Activated CD4-positive, alpha-beta T cell treated with anti-CD3 and anti-CD28 coated beads, Interleukin-2, amount 10 ng/mL, durations not matched to agents 24 days and 14 days (primary cell): ENCODE measurements around the gene RANGRF. TPM values are rescaled to one million over a fixed set of nuclear protein-coding genes. Genes with fewer than 3 reads are reported as not detected.

ENCODE experiments used
- DNase-seq: peaks from one replicate; pipeline ENCODE4 v3.0.0; 2022
- H3K27ac Mint-ChIP-seq: one replicate; pipeline ENCODE4 v1.8.0; 2022; ENCODE audit warnings: mild to moderate bottlenecking, mixed read lengths
- H3K27me3 Mint-ChIP-seq: one replicate; pipeline ENCODE4 v1.8.0; 2022; ENCODE audit warnings: mixed read lengths
- H3K36me3 Mint-ChIP-seq: one replicate; pipeline ENCODE4 v1.8.0; 2022; ENCODE audit warnings: low read depth, mild to moderate bottlenecking, mixed read lengths
- H3K4me1 Mint-ChIP-seq: one replicate; pipeline ENCODE4 v1.8.0; 2021; ENCODE audit warnings: mixed read lengths
- H3K4me3 Mint-ChIP-seq: one replicate; pipeline ENCODE4 v1.8.0; 2022; ENCODE audit warnings: mild to moderate bottlenecking, moderate library complexity, mixed read lengths
- H3K9me3 Mint-ChIP-seq: one replicate; pipeline ENCODE4 v1.8.0; 2021; ENCODE audit warnings: mixed read lengths
- intact Hi-C: fragments of 100-400 bp; cut with micrococcal nuclease; formaldehyde crosslinking; loops from one replicate; pipeline ENCODE4 v1.15.1; 2023
- total RNA-seq: library from RNA; stranded (reverse); gene quantifications from 2 replicates; pipeline ENCODE4 v1.2.3, GENCODE V29; 2022

RANGRF gene
- total RNA-seq, 1 donor from 2014 or later, result 66.3 TPM

- intact Hi-C loops, result no loop called here
- no peak overlapping the region for H3K27ac Mint-ChIP-seq
- no peaks in the 10 kb centered on the region for H3K27me3 Mint-ChIP-seq
- H3K9me3 Mint-ChIP-seq, result no peaks in the 10 kb centered on the region
- no peak overlapping the region for H3K4me3 Mint-ChIP-seq
- H3K4me1 Mint-ChIP-seq, result no peaks in the 10 kb centered on the region
- peaks cover 54% of the 10 kb centered on the region for H3K36me3 Mint-ChIP-seq
- no peak for DNase-seq
Measured at GRCh38 chr17:8264836-8265542, 23.5 kb upstream of the RANGRF start.

GRCh38 chr17:8266648-8267479 lies 21.6 kb upstream of the RANGRF start:
- Mint-ChIP-seq H3K4me1 (no peaks in the 10 kb centered on the region), H3K27me3 (no peaks in the 10 kb centered on the region), H3K4me3 (no peak overlapping the region), H3K9me3 (no peaks in the 10 kb centered on the region), H3K27ac (no peak overlapping the region), H3K36me3 (peaks cover 57% of the 10 kb centered on the region)
- intact Hi-C loops, result no loop called here
- no peak for DNase-seq

- Mint-ChIP-seq H3K4me1 (no peaks in the 10 kb centered on the region), H3K27ac (no peak overlapping the region), H3K36me3 (peaks cover 53% of the 10 kb centered on the region), H3K9me3 (no peaks in the 10 kb centered on the region), H3K27me3 (no peaks in the 10 kb centered on the region), H3K4me3 (no peak overlapping the region)
- intact Hi-C loops, result no loop called here
- DNase-seq, result no peak
Measured at GRCh38 chr17:8267480-8268147, 20.9 kb upstream of the RANGRF start.

- Mint-ChIP-seq H3K9me3 (no peaks in the 10 kb centered on the region), H3K27ac (no peak overlapping the region), H3K27me3 (no peaks in the 10 kb centered on the region), H3K4me1 (no peaks in the 10 kb centered on the region), H3K4me3 (no peak overlapping the region), H3K36me3 (peaks cover 46% of the 10 kb centered on the region)
- DNase-seq, result no peak
- intact Hi-C loops, result no loop called here
Measured at GRCh38 chr17:8268550-8269298, 19.7 kb upstream of the RANGRF start.

- DNase-seq, result no peak
- Mint-ChIP-seq H3K4me1 (no peaks in the 10 kb centered on the region), H3K9me3 (no peaks in the 10 kb centered on the region), H3K27ac (no peak overlapping the region), H3K36me3 (peaks cover 23% of the 10 kb centered on the region), H3K4me3 (no peak overlapping the region), H3K27me3 (no peaks in the 10 kb centered on the region)
- intact Hi-C loops, result no loop called here
Measured at GRCh38 chr17:8272421-8272820, 16.0 kb upstream of the RANGRF start.

GRCh38 chr17:8273884-8274444 lies 14.5 kb upstream of the RANGRF start:
- intact Hi-C loops, result no loop called here
- Mint-ChIP-seq H3K27ac (no peak overlapping the region), H3K36me3 (peaks cover 21% of the 10 kb centered on the region), H3K27me3 (no peaks in the 10 kb centered on the region), H3K4me3 (no peak overlapping the region), H3K4me1 (no peaks in the 10 kb centered on the region), H3K9me3 (no peaks in the 10 kb centered on the region)
- DNase-seq, result no peak

DNA sequence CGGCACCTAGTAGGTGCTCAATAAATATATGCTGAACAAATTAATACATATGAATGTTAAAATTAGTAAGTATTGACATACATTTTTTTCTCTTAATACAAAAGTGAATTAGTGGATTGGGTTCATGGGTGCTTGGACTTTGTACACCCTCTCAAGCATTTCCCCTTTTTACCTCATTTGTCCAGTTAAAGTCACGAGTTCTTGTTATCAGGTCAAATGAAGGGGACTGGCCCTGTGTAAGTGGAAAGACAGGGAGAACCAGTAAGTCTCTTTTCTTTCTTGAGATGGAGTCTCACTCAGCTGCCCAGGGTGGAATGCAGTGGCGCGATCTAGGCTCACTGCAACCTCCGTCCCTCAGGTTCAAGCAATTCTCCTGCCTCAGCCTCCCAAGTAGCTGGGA lies 13.7 kb upstream of the RANGRF start:
- Mint-ChIP-seq H3K27ac (no peak overlapping the region), H3K36me3 (peaks cover 17% of the 10 kb centered on the region), H3K9me3 (no peaks in the 10 kb centered on the region), H3K4me1 (peaks cover 2% of the 10 kb centered on the region), H3K27me3 (no peaks in the 10 kb centered on the region), H3K4me3 (no peak overlapping the region)
- intact Hi-C loops, result no loop called here
- no peak for DNase-seq

DNA sequence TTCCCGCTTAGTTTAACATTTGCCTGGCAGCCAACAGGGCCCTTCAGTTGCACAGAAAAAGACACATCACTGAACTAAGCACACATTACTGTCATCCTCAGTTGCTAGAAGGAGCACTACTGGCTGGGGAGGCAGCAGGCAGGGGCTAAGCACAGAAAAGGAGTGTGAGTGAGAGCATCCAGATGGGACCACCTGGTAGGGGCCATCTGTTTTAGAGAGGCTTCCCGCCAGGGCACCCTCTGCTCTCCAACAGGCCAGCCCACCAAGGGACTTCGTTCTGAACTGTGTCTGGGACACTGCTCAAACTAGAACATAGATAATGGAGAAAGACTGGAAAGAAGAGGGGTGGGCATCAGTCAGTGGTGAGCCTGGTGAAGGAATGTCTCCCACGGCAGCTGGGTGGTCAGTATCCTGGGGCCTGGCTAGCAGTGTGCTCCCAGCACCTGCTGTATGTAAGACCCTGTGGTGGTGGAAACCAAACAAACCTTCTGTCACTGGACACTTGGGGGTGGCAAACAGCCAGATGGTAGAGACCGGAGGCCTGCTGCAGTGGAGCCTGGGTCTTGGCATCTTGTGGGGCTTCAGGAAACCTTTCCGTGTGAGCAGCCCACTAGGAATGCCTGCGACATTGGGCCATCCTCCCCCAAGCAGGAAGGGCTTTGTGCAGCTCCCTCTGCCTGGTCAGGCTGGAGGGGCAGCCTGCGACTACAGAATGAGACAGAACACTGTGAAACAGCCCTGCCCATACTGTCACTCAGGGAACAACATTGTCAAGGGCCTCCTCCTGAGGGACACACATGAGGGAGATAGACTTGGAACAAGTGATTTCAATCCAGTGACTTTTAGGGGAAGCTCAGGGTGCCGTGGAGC lies 12.8 kb upstream of the RANGRF start:
- peaks cover 10% of the 10 kb centered on the region for H3K36me3 Mint-ChIP-seq
- intact Hi-C loops, result no loop called here
- no peak for DNase-seq
- H3K27ac Mint-ChIP-seq, result no peak overlapping the region
- no peaks in the 10 kb centered on the region for H3K9me3 Mint-ChIP-seq
- H3K27me3 Mint-ChIP-seq, result no peaks in the 10 kb centered on the region
- H3K4me3 Mint-ChIP-seq, result no peak overlapping the region
- peaks cover 2% of the 10 kb centered on the region for H3K4me1 Mint-ChIP-seq

DNA sequence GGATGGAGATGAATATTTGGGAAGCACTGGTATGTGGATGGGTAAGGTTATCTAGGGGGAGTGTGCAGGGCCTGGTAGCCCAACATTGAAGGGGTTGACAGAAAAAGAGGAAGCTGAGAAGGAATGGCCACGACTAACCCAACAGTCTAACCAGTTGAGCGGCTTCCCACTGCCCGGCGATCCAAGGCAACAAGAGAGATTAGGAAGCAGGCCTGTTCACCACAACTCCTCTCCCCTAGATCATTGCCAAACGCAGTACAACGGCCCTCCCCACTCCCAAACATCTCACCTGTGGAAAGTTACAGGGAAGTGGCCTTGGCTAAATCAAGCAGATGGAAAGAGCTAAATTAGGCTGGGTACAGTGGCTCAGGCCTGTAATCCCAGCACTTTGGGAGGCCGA lies 11.2 kb upstream of the RANGRF start:
- Mint-ChIP-seq H3K36me3 (peaks cover 2% of the 10 kb centered on the region), H3K4me1 (peaks cover 2% of the 10 kb centered on the region), H3K4me3 (no peak overlapping the region), H3K27ac (no peak overlapping the region), H3K27me3 (no peaks in the 10 kb centered on the region), H3K9me3 (no peaks in the 10 kb centered on the region)
- no peak for DNase-seq
- intact Hi-C loops, result no loop called here

GRCh38 chr17:8282345-8282744 lies 6.1 kb upstream of the RANGRF start:
- Mint-ChIP-seq H3K36me3 (no peaks in the 10 kb centered on the region), H3K9me3 (no peaks in the 10 kb centered on the region), H3K4me3 (no peak overlapping the region), H3K27me3 (no peaks in the 10 kb centered on the region), H3K27ac (no peak overlapping the region), H3K4me1 (peaks cover 8% of the 10 kb centered on the region)
- intact Hi-C loops, result loop anchor here (10.0 kb wide), 1 partner anchor 348 kb away; the partner anchor contains the start of genes CNTROB and TRAPPC1
- no peak for DNase-seq

DNA sequence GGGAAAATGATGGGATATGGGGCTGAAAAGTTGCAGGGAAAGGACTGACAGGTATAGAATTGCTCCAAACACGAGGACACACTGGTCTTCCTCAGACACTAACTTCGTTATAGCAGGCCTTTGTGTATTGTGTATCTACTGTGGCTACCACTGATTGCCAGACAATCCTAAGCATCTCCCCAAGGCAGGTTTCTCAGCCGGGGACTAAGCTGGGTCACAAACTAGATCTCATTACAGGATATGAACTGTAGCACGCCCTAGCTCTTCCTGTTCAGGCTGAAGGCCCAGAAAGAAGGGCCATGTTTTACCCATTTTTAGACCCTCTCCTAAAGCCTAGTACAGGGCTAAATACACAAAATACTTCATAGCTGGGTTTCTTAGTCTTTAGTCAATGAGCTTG lies 5.1 kb upstream of the RANGRF start:
- no peak overlapping the region for H3K4me3 Mint-ChIP-seq
- no peaks in the 10 kb centered on the region for H3K36me3 Mint-ChIP-seq
- no peaks in the 10 kb centered on the region for H3K27me3 Mint-ChIP-seq
- intact Hi-C loops, result loop anchor here (10.0 kb wide), 1 partner anchor 349 kb away; the partner anchor contains the start of genes CNTROB and TRAPPC1
- peaks cover 13% of the 10 kb centered on the region for H3K4me1 Mint-ChIP-seq
- H3K27ac Mint-ChIP-seq, result no peak overlapping the region
- DNase-seq, result no peak
- no peaks in the 10 kb centered on the region for H3K9me3 Mint-ChIP-seq

DNA sequence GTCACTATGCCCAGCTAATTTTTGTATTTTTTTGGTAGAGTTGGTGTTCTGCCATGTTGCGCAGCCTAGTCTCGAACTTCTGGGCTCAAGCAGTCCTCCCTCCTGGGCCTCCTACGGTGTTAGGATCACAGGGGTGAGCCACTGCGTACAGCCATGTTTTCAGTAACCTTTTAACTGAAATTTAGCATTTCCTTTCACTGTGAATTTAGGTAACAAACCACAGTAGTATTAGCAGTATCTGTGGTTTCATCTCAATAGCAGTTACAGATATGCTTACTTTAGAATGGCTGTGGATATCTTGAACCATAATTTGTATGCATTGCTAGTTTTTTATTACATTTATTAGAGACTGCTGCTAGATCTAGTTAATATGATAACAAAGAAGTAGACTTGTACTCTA lies 4.3 kb upstream of the RANGRF start:
- no peak for DNase-seq
- H3K9me3 Mint-ChIP-seq, result no peaks in the 10 kb centered on the region
- H3K4me3 Mint-ChIP-seq, result no peak overlapping the region
- no peak overlapping the region for H3K27ac Mint-ChIP-seq
- peaks cover 14% of the 10 kb centered on the region for H3K4me1 Mint-ChIP-seq
- no peaks in the 10 kb centered on the region for H3K36me3 Mint-ChIP-seq
- H3K27me3 Mint-ChIP-seq, result no peaks in the 10 kb centered on the region
- intact Hi-C loops, result loop anchor here (10.0 kb wide), 1 partner anchor 349 kb away; the partner anchor contains the start of genes CNTROB and TRAPPC1
